ENCODE data around the gene EYS.

Gene EYS

DNA sequence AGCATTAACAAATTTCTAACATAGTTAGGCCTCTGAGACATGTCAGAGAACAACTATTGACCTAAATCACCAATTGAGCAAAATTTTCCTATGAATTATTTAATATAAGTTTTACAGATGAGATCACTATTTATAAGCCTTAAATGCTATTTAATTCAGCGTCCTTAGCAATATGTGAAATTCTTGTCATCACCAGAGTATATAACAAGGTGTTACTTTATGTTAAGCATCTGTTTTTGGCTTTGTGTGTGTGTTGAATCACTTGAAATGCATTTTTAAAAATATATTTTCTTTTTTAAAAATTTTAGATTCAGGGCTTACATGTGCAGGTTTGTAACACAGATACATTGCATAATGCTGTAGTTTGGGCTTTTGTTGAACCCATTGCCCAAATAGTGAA lies 794.1 kb downstream of the EYS start:
- no peak overlapping the region for H3K4me3 ChIP-seq (ENCODE audit: low read depth, low read length)
- TF ChIP-seq, protein P1, sequence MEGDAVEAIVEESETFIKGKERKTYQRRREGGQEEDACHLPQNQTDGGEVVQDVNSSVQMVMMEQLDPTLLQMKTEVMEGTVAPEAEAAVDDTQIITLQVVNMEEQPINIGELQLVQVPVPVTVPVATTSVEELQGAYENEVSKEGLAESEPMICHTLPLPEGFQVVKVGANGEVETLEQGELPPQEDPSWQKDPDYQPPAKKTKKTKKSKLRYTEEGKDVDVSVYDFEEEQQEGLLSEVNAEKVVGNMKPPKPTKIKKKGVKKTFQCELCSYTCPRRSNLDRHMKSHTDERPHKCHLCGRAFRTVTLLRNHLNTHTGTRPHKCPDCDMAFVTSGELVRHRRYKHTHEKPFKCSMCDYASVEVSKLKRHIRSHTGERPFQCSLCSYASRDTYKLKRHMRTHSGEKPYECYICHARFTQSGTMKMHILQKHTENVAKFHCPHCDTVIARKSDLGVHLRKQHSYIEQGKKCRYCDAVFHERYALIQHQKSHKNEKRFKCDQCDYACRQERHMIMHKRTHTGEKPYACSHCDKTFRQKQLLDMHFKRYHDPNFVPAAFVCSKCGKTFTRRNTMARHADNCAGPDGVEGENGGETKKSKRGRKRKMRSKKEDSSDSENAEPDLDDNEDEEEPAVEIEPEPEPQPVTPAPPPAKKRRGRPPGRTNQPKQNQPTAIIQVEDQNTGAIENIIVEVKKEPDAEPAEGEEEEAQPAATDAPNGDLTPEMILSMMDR (IDR thresholded peaks at IDR 0.05; ENCODE audit: low read depth, low read length), result no peak
- in situ Hi-C loops (cut with HindIII; ENCODE audit: low sequenced_read_pairs), result no loop called here
- no peak for DNase-seq (ENCODE audit: low read depth, low spot score)

GRCh38 chr6:64908104-64908503 lies 798.9 kb downstream of the EYS start:
- in situ Hi-C loops (cut with HindIII; ENCODE audit: low sequenced_read_pairs), result no loop called here
- no peak for DNase-seq (ENCODE audit: low read depth, low spot score)
- H3K4me3 ChIP-seq (ENCODE audit: low read depth, low read length), result no peak overlapping the region
- TF ChIP-seq, protein P1 (IDR thresholded peaks at IDR 0.05; ENCODE audit: low read depth, low read length), result no peak

- H3K4me3 ChIP-seq (ENCODE audit: low read depth, low read length), result no peak overlapping the region
- TF ChIP-seq, protein P1 (IDR thresholded peaks at IDR 0.05; ENCODE audit: low read depth, low read length), result no peak
- in situ Hi-C loops (cut with HindIII; ENCODE audit: low sequenced_read_pairs), result no loop called here
- no peak for DNase-seq (ENCODE audit: low read depth, low spot score)
Measured at GRCh38 chr6:64904616-64905015, 802.4 kb downstream of the EYS start.

DNA sequence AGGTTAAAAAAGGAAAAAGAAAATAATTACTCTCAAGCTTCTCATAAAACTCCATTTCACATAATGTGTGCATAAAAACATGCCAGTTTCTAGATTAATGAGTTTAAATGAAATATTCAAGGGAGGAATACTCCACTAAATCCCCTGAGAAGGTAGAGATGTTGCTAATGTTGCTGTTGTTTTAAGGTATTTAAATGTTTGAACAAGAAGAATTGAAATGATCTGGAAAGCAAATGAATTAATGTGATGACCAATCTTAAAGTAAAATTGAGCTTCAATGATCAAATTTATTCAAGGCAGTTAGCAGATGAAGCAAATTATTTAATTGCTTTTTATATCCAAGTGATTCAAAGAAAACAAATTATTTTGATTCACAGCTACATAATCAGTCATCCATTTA lies 804.4 kb downstream of the EYS start:
- H3K4me3 ChIP-seq (ENCODE audit: low read depth, low read length), result no peak overlapping the region
- in situ Hi-C loops (cut with HindIII; ENCODE audit: low sequenced_read_pairs), result no loop called here
- TF ChIP-seq, protein P1 (IDR thresholded peaks at IDR 0.05; ENCODE audit: low read depth, low read length), result no peak
- DNase-seq (ENCODE audit: low read depth, low spot score), result no peak

- in situ Hi-C loops (cut with HindIII; ENCODE audit: low sequenced_read_pairs), result no loop called here
- no peak for DNase-seq (ENCODE audit: low read depth, low spot score)
- no peak overlapping the region for H3K4me3 ChIP-seq (ENCODE audit: low read depth, low read length)
- TF ChIP-seq, protein P1 (IDR thresholded peaks at IDR 0.05; ENCODE audit: low read depth, low read length), result no peak
Measured at GRCh38 chr6:64896939-64897338, 810.1 kb downstream of the EYS start.

GRCh38 chr6:64895945-64896344 lies 811.1 kb downstream of the EYS start:
- H3K4me3 ChIP-seq (ENCODE audit: low read depth, low read length), result no peak overlapping the region
- TF ChIP-seq, protein P1 (IDR thresholded peaks at IDR 0.05; ENCODE audit: low read depth, low read length), result no peak
- DNase-seq (ENCODE audit: low read depth, low spot score), result no peak
- in situ Hi-C loops (cut with HindIII; ENCODE audit: low sequenced_read_pairs), result no loop called here

DNA sequence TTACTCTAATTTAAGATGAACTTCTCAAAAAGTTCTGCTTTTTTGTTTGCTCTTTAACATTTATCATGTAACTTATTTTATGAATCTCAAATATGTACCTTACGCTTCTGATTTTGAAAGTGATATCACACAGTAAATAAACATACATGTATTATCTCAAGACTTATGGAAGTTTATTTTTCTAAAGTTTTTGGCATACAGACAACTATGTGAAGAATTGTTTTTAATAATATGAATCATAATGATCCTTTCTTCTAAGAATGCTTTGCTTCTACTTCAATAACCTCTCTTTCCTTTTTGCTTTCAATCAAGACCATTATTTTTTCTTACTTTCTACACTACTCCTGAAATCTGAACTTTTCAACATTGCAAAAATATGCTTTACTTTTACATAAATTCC lies 816.4 kb downstream of the EYS start:
- TF ChIP-seq, protein P1 (IDR thresholded peaks at IDR 0.05; ENCODE audit: low read depth, low read length), result no peak
- no peak overlapping the region for H3K4me3 ChIP-seq (ENCODE audit: low read depth, low read length)
- in situ Hi-C loops (cut with HindIII; ENCODE audit: low sequenced_read_pairs), result no loop called here
- DNase-seq (ENCODE audit: low read depth, low spot score), result peak; percentile 51
